Cortex of kidney (tissue), 1 donor: ENCODE data around the gene NHLH2.

Experiments
- DNase-seq: peaks from one replicate; lab custom pipeline; 2025; lab: John Stamatoyannopoulos, UW

Gene NHLH2

DNA sequence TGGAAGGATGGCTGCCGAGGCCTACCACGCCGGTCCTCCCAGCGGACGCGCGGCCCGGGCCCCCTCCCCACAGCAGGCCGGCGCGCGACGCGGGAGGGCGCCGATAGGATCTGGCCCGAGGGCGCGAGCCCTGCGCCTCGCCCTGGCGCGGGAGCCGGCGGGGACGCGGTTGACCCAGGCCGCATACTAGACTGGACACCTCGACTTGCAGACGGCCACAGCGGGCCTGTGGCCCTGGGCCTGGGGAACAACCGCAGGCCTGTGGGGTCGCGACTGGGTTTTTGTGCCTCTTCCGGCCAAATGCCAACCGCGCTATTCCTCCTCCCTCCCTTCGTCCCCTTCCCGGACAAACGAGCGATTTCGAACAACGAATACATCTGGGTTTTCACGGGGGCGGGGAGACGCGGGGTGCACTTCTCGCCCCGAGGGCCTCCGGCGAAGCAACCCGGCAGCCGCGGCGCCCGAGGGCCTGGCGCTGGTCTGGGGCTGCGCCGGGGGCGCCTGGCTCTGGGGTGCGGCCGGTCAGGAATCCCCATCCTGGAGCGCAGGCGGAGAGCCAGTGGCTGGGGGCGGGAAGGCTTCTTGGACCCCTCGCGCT, 2.4 kb downstream of the NHLH2 start:
- DNase-seq = no peak

DNA sequence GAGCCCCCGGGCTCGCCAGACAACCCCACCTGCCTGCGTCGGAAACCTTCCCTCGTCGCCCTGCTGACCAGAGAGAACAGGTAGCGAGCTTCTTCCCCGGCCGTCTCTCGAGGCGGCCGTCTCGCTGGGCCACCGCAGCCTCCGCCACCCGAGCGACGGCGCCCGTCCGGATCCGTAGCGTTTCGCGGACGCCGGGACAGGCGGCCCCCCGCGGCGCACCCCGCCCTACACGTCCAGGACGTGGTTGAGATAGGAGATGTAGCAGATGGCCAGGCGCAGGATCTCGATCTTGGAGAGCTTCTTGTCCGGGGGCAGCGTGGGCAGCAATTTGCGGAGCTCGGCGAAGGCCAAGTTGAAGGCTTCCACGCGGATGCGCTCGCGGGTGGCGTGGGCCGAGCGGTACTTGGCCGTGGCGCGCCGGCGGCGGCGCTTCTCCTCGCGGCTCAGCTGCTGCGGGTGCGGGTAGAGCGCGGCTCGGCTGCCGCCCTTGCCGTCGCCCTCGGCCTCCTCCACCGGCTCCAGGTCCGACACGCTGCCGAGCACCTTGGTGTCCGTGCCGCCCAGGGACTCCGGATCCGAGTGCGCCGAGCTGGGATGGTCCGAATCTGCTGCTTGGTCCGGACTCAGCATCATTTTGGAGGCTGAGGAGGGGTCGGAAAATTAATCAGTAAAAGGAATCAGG, 3.0 kb downstream of the NHLH2 start:
- DNase-seq = no peak

DNA sequence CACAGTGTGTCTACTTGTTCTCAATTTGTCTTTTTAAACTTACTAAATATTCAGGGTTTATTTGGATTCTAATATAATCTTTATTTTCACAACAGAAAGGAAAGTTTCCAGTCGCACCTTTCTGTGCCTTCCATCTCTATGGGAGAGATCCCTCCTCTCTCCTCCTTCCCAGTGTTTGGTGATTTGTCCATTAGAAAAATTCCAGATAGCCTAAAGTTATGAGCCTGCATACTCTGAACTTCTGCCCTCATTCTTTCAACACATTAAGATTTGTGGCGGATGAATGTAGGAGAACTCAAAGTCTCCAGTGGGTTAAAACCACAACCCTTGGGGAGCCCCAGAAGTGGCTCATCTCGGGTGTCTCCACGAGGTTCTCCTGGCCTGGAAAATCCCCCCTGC, 3.6 kb downstream of the NHLH2 start:
- DNase-seq = no peak

DNA sequence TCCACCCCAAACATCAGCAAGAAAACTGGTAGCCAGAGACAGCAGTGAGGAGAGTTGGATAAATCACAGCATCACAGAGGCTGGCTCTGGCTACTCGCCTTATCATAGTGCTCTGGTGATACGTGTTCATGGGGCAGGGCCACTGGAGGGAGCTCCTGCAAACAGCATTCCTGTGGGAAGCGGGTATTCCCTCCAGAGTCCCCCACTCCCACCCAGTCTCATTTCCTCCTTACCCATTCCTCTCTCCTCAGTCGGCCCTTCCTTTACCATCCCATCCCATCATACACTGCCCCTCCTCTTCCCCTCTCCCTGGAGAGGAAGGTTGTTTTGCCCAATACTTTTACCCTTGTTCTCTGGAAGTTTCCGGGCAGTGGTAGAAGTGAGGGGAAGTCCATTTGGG, 7.1 kb downstream of the NHLH2 start:
- no peak for DNase-seq

DNA sequence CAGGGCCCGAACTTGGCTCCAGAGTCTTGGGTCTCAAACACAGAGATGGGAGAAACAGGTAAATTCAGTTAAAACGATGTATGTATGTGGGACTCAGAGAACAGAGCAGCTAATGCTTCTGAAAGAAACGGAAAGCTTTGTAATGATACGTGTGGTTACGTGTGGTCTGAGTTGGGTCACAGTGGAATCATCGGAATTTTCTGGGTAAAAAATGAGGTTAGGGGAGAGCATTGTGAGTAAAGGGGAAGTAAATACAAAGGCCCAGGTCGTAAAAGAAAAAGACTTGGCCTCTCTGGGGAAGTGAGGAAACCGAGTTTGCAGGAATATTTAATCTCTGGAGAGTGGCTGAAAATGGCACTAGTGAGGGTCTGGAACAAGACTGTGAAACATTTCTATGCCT, 8.3 kb downstream of the NHLH2 start:
- DNase-seq = no peak

DNA sequence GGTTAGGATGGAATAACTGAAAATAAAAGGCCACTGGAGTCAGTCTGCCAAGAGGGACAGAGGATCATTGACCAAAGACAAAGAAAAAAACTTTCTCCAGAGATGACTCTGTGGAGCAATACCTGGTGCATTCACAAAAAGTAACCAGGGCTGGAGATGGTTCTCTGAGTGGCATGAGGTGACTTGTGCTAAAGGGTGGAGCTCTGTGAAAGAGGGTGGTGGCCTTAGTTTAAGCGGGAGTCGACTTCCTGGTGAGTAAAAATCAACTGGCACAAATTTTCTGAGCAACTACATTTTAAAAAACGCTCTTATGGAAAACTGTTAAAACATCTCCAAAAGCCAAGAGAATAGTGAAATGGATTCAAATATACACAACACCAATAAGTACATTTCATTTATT, 10.0 kb downstream of the NHLH2 start:
- no peak for DNase-seq

DNA sequence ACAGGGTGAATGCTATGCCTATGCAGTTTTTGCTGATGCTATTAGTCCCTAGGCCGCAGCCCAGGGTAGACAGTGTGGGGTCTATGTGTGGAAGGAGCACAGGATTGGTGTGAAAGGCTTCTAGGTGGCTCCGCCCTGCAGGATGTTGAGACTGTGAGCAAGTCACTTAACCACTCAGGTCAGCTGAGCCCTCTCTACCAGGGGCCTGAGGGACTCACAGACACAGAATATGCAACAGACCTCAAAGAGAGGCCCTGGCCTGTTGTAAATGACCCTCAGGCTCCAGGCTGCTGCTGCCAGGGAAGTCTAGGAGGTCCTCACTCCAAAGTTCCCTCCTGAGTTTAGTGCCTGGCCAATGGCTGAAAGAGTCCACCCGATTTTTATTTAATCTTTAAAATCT, 11.0 kb downstream of the NHLH2 start:
- no peak for DNase-seq

DNA sequence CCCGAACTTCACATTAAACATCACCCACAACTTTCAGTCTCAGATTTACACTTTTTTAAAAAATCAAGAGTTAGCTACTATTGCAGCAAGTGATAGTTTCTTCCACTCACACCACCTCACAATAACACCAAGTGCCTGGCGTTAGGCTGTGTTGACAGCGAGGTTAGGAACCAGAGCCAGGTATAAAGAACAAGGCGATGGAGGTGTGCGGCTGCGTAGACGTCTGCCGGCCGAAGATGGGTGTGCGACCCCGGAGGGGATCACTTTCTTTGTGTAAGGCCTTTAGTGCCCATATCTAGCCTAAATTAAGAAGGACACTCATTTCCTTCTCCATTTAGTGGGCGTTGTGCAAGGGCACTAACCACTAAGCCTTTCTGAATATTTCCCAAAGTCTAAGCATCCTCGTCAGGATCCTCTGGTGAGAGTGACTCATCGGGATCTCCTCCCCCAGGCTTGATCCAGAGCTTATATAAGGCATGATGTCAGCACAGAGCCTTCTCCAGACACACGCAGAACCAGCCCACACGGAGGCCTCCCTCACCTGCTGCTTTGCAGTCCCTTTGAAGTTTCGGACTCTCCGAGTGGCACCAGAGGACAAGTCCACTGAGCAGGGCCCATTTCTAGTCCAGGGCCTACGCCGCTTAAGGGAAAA, 11.8 kb downstream of the NHLH2 start:
- DNase-seq = no peak

DNA sequence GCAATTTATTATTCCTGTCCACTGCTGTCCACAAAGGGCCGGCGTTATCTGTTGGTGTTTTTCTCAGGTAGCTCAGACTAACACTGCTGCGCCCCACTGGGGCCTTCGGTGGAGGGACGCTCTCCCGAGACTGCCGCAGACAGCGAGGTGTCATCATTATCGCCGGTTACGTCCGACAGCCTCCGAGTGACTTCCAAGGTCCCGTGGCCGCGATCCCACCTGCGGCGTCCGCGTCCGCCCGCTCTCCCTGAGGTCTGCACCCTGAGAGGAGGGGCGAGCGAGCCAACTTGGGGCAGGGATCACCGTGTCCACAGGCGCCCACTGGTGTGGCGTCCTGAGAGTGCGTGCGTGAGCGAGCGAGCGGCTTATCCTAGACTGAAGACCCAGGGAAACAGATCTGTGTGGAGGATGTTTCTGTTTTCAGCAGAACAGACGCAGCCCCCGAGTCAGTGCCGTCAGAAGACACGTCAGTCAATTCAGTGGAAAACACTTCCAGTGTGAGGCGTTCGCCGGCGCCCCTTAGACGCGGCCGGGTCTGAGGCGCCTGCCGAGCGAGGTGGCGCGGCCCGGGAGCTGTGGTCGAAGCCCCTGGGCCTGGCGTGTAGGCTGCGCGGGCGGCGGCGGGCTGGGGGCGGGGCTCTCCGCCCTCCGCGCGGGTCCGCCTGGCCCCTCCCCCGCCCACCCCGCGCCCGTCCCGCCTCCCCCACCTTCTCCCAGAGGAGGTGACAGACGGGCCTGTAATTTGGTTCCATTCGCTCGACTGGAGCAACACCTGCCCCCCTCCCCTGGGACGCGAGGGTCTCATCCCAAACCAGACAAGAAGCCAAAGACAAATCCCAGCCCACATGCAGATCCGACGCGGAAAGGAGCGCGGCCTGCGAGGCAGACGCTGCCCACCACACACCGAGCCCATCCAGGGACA, 12.6 kb downstream of the NHLH2 start:
- no peak for DNase-seq

DNA sequence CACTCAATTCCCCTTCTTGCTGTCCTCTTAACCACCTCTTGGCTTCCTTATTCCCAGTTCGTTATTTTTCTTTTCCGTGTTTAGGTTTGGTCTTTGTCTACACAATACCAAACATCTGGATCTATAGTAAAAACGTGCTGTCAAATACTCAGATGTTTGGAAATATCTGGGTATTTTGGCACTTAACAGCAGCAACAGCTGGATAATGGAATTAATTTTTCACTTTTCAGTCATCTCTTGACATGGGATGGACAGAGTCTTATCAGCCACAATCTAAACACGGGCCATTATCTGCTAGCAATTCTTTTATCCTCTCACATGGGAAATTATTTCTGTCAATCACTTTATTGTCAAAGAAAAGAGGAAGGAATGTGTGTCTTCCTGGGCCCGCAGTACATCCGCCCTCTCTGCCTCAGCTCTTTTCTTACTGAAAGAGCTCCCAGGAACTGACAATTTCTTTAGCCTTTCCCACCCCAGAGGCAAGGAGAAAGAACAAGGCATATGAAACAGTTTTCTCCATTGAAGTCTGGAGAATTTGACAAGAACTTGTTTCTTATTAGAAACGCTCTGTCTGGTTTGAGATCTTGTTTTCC, 13.4 kb downstream of the NHLH2 start:
- DNase-seq = no peak

DNA sequence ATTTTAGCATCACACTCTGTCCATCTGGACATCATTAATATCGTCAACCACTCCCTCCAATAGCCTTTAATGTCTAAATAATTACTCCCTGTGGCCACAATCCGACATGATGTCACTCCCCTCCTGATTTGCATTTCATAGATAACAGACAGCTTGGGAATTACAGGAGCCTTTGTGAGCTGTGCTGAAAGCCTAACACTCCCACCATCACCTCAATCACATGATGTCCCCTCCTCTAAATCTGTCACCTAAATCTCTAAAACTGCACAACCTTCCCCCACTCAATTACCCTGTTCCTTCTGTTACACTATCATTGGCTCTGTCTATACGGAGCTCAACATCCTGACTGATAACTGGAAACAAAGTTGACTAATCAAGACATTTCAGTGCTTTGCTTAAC, 14.3 kb downstream of the NHLH2 start:
- DNase-seq = no peak

DNA sequence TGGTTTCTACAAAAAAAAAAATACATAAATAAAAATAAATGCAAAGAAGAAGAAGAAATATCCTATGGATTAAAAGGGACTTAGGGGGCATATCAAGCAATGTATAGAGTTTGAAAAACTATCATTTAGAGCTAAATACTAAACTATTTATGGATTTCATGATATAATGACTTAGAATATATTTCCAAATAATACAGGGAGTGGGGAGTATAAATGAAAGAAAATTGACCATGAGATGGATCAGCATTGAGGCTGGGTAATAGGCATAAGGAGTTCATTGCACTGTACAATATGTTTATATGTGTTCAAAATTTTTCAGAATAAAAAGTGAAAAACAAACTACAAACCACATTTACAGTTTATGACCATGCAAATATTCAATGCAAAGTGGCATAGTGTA, 18.8 kb downstream of the NHLH2 start:
- DNase-seq = no peak

DNA sequence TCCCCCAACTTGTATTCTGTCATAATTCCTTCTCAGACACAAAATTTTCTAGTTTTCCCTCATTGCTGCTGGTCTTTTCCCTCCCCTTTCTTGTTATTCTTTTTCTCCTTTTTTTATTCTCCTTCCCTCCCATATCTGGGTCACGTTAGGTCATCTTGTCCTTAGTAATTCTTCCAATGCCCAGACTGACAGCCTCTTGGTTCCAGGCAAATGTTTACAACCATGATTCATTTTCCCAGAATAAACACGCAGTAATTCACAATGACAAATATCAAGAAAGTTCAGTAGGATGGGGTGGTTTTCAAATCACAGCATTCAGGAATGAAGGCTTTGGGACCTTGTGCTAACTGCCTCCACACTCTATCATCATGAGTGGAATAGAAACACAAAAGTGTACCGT, 25.2 kb downstream of the NHLH2 start:
- no peak for DNase-seq

DNA sequence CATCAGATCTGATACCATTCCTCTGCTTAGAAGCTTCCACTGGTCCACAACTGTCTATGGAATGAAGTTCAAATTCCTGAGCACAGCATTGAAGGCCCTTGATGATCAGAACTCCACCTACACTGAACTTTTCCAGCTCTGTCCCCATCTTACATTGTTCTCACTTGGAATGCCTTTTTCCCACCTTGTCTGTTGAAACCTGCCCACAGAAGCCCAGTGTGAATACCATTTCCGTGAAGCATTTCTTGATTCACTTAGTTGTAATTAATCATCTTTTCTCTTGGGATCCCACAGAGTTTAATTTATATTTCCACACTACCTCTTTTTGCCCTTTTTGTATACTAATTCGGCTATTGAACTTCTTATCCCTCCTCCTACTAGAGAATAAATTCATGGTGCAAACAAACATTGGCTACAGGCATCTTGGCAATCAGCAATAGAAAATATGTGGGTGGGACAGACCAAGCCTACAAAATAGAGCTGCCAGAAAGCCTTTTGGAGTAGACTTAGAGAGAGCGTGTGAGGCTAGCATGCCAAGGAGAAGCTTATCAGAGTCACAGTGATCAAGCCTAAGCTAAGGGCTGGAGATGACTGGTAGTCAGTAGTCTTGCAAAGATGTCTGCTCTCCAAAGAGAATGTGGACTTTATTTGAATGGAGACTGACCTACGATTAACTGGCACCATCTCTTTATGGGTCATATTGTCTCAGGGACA, 26.1 kb downstream of the NHLH2 start:
- no peak for DNase-seq

DNA sequence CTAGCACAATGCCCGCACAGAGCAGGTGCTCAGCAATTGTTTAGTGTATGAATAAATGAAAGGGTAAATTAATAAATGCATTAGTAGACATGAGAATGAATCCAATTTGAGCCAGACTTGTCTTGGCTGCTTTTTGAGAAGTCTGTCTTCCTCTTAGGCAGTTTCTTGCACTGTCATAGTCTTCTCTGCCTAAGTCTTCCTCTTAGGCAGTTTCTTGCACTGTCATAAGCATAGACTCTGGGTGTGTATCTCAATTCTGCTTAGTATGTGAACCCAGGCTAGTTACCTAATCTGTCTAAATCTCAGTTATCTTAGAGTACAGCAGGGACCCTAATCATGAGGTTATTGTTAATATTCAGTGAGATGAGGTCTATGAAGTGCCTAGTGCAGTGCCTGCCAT, 27.2 kb downstream of the NHLH2 start:
- DNase-seq = no peak

DNA sequence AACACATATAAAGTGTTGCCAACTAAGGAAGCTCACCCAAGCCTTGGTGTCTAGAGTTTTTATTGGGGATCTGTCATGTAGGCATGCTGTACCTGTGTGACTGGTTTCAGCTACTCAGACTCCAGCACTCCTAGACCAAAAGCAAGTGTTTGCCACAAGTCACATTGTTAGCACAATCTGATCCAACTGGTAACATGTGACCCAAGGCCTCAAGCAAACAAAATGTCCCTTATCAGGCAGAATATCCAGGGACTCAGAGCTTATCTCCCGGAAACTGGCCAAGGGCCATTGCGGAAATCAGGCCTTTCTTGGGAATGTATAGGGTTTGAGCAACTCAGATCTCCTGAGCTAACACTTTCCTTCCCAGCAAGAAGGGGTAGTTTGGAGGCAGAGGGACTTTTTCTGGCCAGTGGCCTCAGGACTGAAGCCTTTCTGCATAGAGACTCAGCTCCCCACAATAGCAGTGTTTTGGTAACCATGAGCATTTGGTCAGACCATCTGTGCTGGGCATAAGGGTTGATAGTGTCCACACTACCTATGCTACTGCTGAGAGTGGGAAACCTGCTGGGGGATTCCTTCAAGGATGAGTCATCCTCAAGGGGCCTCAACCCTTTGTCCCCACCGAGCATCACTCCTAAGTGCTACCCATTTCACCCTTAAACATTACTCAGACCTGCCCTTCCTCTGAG, 29.6 kb downstream of the NHLH2 start:
- DNase-seq = no peak

DNA sequence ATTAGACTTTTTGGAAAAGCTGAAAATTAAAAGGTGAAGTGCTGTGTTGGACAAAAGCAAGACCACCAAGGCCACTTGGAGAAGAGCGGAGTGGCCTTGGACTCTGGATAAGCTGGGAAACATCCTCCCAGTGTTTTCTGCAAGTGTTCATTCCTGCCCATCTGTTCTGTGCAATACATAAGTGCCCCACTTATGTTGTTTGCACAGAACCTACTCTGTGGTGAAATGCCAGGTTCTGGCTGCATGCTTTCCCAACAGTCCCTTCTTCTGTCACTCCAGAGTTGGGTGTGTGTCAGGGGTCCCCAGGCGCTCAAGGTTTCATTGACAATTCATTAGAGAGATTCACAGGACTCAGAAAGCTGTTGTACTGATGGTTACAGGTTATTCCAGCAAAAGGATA, 30.3 kb downstream of the NHLH2 start:
- no peak for DNase-seq

DNA sequence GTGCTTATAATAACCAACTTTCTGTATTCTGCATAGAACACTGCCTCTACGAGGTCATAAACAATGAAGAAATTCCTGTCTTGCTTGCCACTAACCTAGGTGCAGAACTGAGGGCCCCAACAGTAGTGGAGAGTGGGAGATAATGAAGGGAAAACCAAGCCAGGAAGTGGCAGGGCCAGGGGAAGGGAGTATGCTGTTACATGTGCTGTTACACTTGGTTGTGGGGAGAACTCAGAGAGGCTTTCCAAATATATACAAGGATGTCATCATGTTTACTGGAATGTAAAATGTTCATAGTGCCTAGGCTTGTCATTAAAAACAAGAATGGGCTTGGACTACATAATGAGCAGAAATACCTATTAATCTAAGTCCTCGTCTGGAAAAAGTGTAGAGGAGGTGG, 31.1 kb downstream of the NHLH2 start:
- DNase-seq = no peak

DNA sequence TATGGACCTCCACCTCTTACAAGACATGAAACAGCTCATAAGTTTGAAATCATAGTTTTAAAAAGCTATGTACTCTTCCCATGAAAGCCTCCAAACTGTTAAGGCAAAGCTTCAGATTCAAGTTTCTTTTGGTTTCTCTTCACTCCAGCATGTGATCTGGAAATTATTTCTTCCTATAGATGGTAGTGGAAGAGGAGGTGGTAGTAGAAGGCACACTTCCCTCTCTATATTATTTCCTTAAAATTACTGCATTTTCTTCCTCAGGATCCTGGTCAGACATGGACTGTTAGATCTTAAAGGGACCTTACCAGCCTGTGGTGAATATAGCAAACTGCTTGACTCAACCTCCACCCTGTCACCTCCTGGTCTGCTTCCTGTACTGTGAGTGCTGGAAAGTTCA, 31.9 kb downstream of the NHLH2 start:
- no peak for DNase-seq

DNA sequence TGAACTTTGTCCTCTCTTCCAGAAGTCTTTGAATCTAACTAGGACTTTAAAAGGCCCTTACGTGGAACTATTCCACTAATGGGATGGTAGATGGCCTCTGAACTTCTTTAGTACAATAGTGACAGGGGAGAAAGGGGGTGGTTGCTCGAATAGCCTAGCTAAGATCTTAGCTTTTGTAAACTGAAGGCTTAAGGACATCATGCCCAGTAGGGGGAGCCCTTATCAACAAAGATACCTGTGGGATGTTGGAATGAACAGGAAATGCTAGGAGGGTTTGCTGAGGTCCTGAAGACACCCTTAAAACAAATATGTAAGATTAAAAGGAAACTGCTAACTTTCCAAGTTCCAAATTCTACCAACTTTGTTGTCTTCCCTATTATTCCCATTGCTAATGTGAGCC, 33.2 kb downstream of the NHLH2 start:
- DNase-seq = no peak

DNA sequence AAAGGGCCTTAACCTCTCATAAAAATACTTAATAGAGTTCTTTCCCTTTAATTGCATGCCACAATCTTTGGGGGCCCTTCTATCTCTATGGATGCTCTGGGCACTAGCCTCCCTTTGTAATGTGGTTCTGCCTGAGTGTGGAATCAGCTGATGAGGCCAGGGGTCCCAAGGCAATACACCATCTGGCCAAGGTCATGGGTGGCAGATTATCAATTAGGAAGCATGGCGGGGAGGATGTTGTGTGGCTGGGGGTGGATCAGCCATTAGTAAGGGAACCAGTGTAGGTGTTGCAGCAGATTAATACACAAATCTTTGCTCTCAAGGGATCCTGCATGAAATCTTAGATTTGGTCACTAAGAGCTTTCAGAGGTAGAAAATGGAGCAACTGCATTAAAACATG, 35.3 kb downstream of the NHLH2 start:
- DNase-seq = no peak
